Measurements from ENCODE around the gene EFCAB3.
"Not testable (repeated sequence)": the region's sequence is repeated elsewhere in the genome, so short reads cannot be mapped to it uniquely, and the experiment has no call there.

GRCh38 chr17:62423647-62424461, 43.5 kb downstream of the EFCAB3 start, which contains the start of gene METTL2A:
- not testable (repeated sequence) for TF ChIP-seq ZFP3 (CRISPR knock-in tag; IDR thresholded peaks at IDR 0.05); POU6F1 (CRISPR knock-in tag; IDR thresholded peaks at IDR 0.05; ENCODE audit: borderline replicate concordance, low read depth); ZFP30 (CRISPR knock-in tag; IDR thresholded peaks at IDR 0.05); OSR1 (CRISPR knock-in tag; IDR thresholded peaks at IDR 0.05); ISL1 (CRISPR knock-in tag; IDR thresholded peaks at IDR 0.05)
- peak; percentile 54; the same call in 1 of the 2 replicates for TF ChIP-seq SNAI2 (CRISPR knock-in tag; IDR thresholded peaks at IDR 0.05)
